Smooth muscle cell (in vitro differentiated cells): ENCODE data around the gene ATRIP. TPM values are rescaled to one million over a fixed set of nuclear protein-coding genes. Genes with fewer than 3 reads are reported as not detected.

Experiments used
- DNase-seq: peaks from one replicate; lab custom pipeline; 2025; ENCODE audit not compliant: unreplicated experiment; lab: John Stamatoyannopoulos, UW
- H2AFZ ChIP-seq: fragments of 200-600 bp; sonication (generic); 2 replicates; pipeline ENCODE4 v1.6.0; 2016; ENCODE audit warnings: antibody characterized with exemption, low read depth, mild to moderate bottlenecking
- H3F3A ChIP-seq: fragments of 200-600 bp; sonication (generic); 2 replicates; pipeline ENCODE4 v1.6.0; 2017; ENCODE audit warnings: antibody characterized with exemption, low read depth
- H3K27ac ChIP-seq: fragments of 200-600 bp; sonication (generic); 2 replicates; pipeline ENCODE4 v1.5.1; 2016; ENCODE audit warnings: low read depth, mild to moderate bottlenecking
- H3K27me3 ChIP-seq: fragments of 200-600 bp; sonication (generic); 2 replicates; pipeline ENCODE4 v1.6.1; 2016; ENCODE audit warnings: low read depth, mild to moderate bottlenecking
- H3K36me3 ChIP-seq: fragments of 200-600 bp; sonication (generic); 2 replicates; pipeline ENCODE4 v1.5.1; 2016; ENCODE audit warnings: low read depth
- H3K4me1 ChIP-seq: fragments of 200-600 bp; sonication (generic); 2 replicates; pipeline ENCODE4 v1.5.1; 2016; ENCODE audit warnings: low read depth
- H3K4me2 ChIP-seq: fragments of 200-600 bp; sonication (generic); 2 replicates; pipeline ENCODE4 v1.6.0; 2016; ENCODE audit warnings: mild to moderate bottlenecking
- H3K4me3 ChIP-seq: fragments of 200-600 bp; sonication (generic); 2 replicates; pipeline ENCODE4 v1.5.1; 2016; ENCODE audit warnings: mild to moderate bottlenecking
- H3K79me2 ChIP-seq: fragments of 200-600 bp; sonication (generic); 2 replicates; pipeline ENCODE4 v1.6.0; 2016; ENCODE audit warnings: low read depth, mild to moderate bottlenecking
- H3K9ac ChIP-seq: fragments of 200-600 bp; sonication (generic); 2 replicates; pipeline ENCODE4 v1.6.0; 2016; ENCODE audit warnings: low read depth
- H3K9me3 ChIP-seq: fragments of 200-600 bp; sonication (generic); replicated peaks from 2 replicates; pipeline ENCODE4 v1.5.1; 2016; ENCODE audit warnings: low read depth
- H4K20me1 ChIP-seq: fragments of 200-600 bp; sonication (generic); 2 replicates; pipeline ENCODE4 v1.6.0; 2016; ENCODE audit warnings: low read depth
- WGBS: methylation state at CpG from one replicate; pipeline ENCODE4 v1.1.7; 2016; ENCODE audit warnings: low lambda C conversion rate; 5-methylcytosine and 5-hydroxymethylcytosine counted together
- polyA plus RNA-seq: library from polyadenylated mRNA; unstranded; fragments of >200 nt; fragmentation: Nextera tagmentation; extraction: Ambion mirVana; gene quantifications from 2 replicates; pipeline ENCODE4 v1.2.1, GENCODE V29; 2016
- total RNA-seq: library from RNA; depleted of rRNA; stranded (reverse); fragments of >200 nt; gene quantifications from 2 replicates; pipeline ENCODE4 v1.2.3, GENCODE V29; 2014
- TF ChIP-seq, protein P1 (sequence below): fragments of 200-600 bp; sonication (generic); IDR thresholded peaks from 2 replicates; pipeline ENCODE4 v1.5.1; 2017; ENCODE audit warnings: borderline replicate concordance, mild to moderate bottlenecking, antibody characterized with exemption; ENCODE audit not compliant: insufficient read depth, poor library complexity, severe bottlenecking

The ATRIP gene
- total and polyA plus RNA-seq, 2 experiments from 2014 or later = 4.0 to 7.3 TPM

DNA sequence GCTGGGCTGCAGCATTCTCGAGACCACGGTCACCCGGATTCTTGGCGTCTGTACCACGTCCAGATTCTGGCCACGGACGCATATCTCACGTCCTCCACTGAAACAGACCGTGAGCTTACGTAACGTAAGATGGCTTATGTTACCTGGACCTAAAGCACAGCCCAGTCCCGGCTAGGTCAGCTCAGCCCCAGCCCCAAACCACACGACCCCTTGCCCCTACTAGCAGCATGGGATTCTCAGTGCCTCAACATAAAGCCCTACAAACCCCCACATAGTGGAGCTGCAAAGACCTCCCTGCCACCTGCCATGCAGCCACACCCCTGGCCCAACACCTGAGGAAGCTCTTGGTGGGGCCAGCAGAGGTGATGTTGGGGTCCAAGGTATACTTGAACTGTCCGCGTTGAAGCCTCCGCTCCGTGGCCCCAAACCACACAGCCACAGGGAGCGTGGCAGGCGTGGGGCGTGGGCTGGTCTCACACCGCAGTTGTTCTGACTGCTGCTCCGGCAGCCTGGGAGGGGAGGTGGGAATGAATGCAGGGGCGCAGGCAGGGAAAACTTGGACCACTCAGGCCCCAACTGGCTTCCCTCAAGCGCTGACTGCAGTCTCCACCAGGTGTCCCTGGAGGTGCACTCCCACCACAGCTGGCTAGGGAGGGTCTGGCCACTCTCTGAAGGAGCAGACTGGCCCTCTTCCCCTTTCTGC lies 31.1 kb upstream of the ATRIP start:
- H3K9ac ChIP-seq = no peak overlapping the region
- H3K27me3 ChIP-seq = no peaks in the 10 kb centered on the region
- H3K27ac ChIP-seq = no peak overlapping the region
- H3K36me3 ChIP-seq = no peaks in the 10 kb centered on the region
- H4K20me1 ChIP-seq = peaks cover 11% of the 10 kb centered on the region
- no peaks in the 10 kb centered on the region for H3F3A ChIP-seq
- WGBS = 99% methylated on average over 20 of the region's 24 CpGs
- TF ChIP-seq, protein P1, sequence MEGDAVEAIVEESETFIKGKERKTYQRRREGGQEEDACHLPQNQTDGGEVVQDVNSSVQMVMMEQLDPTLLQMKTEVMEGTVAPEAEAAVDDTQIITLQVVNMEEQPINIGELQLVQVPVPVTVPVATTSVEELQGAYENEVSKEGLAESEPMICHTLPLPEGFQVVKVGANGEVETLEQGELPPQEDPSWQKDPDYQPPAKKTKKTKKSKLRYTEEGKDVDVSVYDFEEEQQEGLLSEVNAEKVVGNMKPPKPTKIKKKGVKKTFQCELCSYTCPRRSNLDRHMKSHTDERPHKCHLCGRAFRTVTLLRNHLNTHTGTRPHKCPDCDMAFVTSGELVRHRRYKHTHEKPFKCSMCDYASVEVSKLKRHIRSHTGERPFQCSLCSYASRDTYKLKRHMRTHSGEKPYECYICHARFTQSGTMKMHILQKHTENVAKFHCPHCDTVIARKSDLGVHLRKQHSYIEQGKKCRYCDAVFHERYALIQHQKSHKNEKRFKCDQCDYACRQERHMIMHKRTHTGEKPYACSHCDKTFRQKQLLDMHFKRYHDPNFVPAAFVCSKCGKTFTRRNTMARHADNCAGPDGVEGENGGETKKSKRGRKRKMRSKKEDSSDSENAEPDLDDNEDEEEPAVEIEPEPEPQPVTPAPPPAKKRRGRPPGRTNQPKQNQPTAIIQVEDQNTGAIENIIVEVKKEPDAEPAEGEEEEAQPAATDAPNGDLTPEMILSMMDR = no peak
- H2AFZ ChIP-seq = no peak overlapping the region
- H3K9me3 ChIP-seq = no peaks in the 10 kb centered on the region
- H3K4me2 ChIP-seq = no peak overlapping the region
- no peaks in the 10 kb centered on the region for H3K4me1 ChIP-seq
- no peak overlapping the region for H3K4me3 ChIP-seq
- H3K79me2 ChIP-seq = no peaks in the 10 kb centered on the region
- no peak for DNase-seq

DNA sequence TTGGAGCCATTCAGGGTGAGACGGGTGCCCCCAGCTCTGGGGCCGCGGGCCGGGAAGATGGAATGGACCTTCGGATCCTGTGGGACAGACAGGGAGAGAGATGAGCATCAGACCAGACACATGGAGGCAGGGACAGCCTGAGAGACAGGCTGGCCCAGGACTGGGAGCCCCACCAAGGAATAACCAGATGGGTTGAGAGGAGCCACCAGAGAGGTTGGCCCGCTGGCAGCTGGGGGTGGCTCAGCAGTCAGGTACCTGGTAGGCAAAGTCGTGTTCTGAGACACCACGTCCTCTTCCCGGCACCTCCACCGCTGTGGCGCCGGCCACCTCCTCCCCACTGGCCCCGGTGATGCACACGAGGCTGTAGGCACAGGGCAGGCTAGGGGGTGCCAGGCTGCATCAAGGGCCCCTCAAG lies 30.4 kb upstream of the ATRIP start:
- TF ChIP-seq, protein P1 = no peak
- Histone ChIP-seq H3K27ac (no peak overlapping the region), H3K4me3 (no peak overlapping the region), H3K9me3 (no peaks in the 10 kb centered on the region), H3K9ac (no peak overlapping the region), H3K27me3 (no peaks in the 10 kb centered on the region), H2AFZ (no peak overlapping the region), H3K4me2 (no peak overlapping the region), H3K36me3 (no peaks in the 10 kb centered on the region), H3K79me2 (no peaks in the 10 kb centered on the region), H3K4me1 (no peaks in the 10 kb centered on the region), H3F3A (no peaks in the 10 kb centered on the region), H4K20me1 (peaks cover 17% of the 10 kb centered on the region)
- no peak for DNase-seq
- WGBS = 95% methylated on average over 14 of the region's 14 CpGs

DNA sequence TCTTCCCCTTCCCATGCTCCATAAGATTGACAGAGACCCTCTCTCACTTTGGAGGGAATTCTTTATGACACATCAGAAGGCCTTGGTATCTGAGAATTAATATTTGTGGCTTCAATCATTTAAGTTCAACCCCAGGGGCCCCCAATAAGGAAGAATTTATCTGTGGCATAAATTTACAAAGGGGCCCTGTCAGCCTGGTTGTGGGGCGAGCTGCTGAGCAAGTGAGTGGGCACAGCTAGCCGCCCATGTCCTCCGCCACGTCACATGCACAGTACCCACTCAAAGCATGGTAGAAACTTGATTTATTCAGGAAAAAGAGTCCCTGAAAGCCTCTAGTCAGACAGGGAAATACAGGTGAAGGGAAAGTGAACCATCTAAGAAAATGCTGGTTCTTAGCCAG lies 30.0 kb upstream of the ATRIP start:
- Histone ChIP-seq H3K27ac (no peak overlapping the region), H3K9ac (no peak overlapping the region), H3K4me1 (no peaks in the 10 kb centered on the region), H3K27me3 (no peaks in the 10 kb centered on the region), H3K9me3 (no peaks in the 10 kb centered on the region), H3K4me2 (no peak overlapping the region), H3K36me3 (no peaks in the 10 kb centered on the region), H4K20me1 (peaks cover 21% of the 10 kb centered on the region), H2AFZ (no peak overlapping the region), H3K4me3 (no peak overlapping the region), H3F3A (no peaks in the 10 kb centered on the region), H3K79me2 (no peaks in the 10 kb centered on the region)
- DNase-seq = no peak
- 99% methylated on average over 4 of the region's 4 CpGs for WGBS
- TF ChIP-seq, protein P1 = no peak

DNA sequence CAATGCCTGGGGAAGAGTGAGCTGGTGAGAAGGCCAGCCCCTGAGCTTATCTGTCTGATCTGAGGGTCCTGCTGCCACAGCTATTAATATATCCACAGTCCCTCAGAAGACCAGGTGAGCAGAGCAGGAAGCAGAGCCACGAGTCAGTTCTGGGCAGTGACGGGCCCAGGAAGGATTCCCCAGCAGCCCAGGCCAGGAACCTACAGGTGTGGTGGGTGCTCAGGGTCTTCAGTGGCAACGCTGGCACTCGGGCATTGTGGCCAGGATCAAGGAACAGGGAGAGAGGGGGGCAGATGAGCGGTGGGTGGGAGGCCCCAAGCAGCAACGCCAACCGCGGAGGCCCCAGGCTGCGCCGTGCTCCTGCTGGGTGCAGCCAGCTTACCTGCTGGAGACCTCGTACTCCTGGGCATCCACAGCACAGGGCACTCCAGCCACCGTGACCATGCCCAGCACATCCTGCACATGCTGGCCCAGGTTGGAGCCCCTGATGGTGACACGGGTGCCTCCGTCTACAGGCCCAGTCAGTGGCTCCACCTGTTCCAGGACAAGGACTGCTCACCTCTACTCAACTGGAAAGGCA lies 28.9 kb upstream of the ATRIP start:
- H4K20me1 ChIP-seq = peaks cover 32% of the 10 kb centered on the region
- TF ChIP-seq, protein P1 = no peak
- H3K79me2 ChIP-seq = no peaks in the 10 kb centered on the region
- no peak overlapping the region for H3K4me3 ChIP-seq
- no peak overlapping the region for H3K9ac ChIP-seq
- H3K4me1 ChIP-seq = no peaks in the 10 kb centered on the region
- no peak overlapping the region for H3K4me2 ChIP-seq
- H3K9me3 ChIP-seq = no peaks in the 10 kb centered on the region
- no peaks in the 10 kb centered on the region for H3K36me3 ChIP-seq
- H3K27me3 ChIP-seq = no peaks in the 10 kb centered on the region
- H2AFZ ChIP-seq = no peak overlapping the region
- H3F3A ChIP-seq = no peaks in the 10 kb centered on the region
- no peak for DNase-seq
- H3K27ac ChIP-seq = no peak overlapping the region
- 98% methylated on average over 14 of the region's 14 CpGs for WGBS
